GM12874 (cell line): ENCODE data around the gene ZBTB16.

Experiments used
- TF ChIP-seq, protein P1 (sequence below): IDR thresholded peaks from 2 replicates; pipeline ENCODE4 v1.5.1; 2011; ENCODE audit warnings: low read depth, mild to moderate bottlenecking, control low read depth, low read length, moderate library complexity; ENCODE audit not compliant: insufficient read depth

Gene ZBTB16

DNA sequence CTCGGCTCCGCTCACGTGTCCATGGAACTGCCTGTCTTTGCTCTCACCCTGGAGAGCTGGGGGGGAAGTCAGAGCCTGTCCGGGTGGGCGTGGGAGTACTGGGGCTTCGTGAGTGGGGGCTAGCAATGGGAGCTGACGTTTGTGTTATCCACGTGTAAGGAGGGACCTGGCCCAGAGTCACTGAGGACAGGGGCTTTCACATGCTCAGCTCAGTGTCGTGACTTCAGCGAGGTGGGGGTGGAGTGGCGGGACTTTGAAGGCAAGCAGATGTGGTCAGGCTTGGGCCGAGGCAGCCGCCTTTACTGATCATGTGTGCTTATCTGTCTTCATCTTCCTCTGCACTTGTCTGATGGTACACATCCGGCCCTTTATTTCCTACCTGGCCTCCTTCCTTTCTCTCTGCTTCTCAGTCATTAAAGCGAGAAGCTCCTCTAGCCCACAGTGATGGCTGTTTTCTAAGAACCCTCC lies 123.6 kb downstream of the ZBTB16 start:
- TF ChIP-seq, protein P1, sequence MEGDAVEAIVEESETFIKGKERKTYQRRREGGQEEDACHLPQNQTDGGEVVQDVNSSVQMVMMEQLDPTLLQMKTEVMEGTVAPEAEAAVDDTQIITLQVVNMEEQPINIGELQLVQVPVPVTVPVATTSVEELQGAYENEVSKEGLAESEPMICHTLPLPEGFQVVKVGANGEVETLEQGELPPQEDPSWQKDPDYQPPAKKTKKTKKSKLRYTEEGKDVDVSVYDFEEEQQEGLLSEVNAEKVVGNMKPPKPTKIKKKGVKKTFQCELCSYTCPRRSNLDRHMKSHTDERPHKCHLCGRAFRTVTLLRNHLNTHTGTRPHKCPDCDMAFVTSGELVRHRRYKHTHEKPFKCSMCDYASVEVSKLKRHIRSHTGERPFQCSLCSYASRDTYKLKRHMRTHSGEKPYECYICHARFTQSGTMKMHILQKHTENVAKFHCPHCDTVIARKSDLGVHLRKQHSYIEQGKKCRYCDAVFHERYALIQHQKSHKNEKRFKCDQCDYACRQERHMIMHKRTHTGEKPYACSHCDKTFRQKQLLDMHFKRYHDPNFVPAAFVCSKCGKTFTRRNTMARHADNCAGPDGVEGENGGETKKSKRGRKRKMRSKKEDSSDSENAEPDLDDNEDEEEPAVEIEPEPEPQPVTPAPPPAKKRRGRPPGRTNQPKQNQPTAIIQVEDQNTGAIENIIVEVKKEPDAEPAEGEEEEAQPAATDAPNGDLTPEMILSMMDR: no peak

DNA sequence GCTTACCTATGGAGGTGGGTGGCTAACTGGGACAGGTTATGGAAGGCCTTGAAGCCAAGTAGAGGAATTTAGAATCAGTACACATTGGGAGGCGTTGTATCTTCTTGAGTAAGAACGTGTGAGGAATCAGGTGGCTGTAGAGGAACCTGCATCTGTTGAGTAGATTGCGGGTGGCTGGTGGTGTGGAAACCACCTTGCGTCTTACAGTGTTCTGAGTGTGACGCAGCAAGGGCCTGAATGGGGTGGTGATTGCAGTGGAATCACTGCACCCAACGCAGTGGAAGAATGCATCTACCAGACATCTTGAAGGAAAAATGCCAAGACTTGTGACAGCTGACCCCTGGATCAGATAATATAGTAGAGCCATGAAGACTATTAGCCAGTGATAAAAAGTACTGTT lies 125.9 kb downstream of the ZBTB16 start:
- TF ChIP-seq, protein P1: no peak

DNA sequence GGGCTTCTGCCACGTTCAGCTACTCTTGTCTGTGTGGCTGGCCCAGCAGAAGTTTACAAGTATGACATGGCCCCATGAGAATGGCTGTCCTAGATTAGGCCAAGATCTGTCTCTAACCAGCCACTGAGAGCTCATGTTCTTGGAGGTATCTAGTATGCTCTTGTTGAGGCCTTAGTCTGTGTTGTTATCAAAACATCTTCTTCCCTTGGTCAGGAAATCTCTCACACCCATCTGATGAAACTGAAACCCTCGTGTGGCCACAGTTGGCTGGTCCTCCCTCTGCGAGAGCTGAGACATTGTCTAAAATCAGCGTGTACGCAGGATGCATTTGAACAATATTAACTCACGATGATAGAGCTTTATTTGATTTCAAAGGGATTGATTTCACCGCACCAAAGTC lies 127.7 kb downstream of the ZBTB16 start:
- TF ChIP-seq, protein P1: no peak

DNA sequence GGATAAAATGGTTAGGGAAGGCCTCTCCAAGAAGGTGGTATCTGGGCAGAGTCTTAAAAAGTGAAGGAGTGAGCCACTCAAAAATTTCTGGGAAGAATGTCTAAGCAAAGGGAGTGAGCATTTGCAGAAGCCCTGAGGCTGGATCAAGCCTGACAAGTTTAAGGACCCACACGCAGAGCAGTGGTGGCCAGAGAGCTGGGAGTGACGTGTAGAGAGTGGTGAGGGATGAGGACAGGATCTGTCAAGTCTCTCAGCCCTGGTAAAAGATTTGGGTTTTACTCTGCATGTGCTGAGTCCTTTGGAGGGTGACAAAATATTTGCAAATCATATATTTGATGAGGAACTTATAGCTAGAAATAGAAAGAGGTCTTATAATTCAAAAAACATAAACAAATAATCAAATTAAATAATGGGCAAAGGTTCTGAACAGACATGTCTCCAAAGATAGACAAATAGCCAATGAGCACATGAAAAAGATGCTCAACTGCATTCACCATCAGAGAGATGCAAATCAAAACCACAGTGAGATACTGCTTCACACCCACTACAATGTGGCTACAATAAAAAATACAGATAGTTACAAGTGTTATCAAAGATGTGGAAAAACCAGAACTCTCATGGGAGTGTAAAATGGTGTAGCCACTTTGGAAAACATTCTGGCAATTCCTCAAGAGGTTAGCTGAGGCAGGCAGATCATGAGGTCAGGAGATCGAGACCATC lies 129.5 kb downstream of the ZBTB16 start:
- TF ChIP-seq, protein P1: no peak

DNA sequence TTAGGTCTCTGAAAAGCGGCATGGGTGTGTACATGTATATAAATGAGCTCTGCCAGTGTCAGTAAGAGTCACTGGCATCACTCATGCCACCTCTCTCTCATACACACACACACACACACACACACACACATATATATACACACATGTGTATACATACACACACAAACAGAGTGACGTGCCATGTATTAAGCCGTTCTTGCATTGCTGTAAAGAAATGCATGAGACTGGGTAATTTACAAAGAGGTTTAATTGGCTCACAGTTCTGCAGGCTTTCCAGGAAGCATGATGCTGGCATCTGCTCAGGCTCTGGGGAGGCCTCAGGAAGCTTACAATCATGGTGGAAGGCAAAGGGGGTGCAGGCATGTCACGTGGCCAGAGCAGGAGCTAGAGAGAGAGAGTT lies 131.1 kb downstream of the ZBTB16 start:
- TF ChIP-seq, protein P1: no peak

DNA sequence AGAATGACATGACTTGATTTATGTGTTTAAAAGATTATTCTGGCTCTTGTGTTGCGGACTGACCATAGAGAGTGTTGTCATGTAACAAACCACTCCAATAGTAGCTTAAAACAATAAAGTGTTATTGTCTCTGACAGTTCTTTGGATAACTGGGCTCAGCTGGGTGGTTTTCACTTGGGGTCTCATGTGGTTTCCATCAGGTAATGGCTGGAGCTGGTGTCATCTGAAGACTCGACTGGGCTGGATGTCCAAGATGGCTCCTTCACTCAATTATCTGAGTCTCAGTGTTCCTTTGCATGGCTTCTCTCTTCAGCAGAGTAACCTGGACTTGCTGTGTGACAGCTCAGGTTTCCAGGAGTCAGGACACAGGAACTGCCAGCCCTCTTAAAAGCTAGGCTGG lies 132.4 kb downstream of the ZBTB16 start:
- TF ChIP-seq, protein P1: no peak

DNA sequence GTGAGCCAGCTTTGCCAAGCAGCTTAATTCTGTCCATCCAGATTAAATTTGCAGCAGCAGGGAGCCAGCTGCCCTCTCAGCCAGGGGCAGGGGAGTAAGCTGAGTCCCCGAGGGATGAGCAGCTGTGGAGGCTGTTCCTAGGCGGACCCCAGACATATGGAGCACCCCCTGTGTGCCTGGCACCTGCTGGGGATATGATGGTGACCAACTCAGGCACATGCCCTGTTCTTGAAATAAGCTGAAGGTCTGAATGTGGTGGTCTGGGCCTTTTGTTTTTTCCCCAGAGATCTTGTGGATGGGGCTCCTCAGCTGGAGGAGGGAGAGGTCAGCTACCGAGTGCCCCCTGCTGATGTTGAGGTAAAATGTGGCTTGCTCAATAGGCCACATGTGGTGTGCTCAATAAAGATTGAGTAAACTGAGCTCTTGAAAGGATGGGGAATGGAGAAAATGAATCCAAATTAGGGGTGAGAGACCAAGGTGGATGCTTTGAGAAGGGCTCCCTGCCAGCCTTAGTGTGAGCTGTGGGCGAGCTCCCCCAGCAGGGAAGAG lies 133.4 kb downstream of the ZBTB16 start:
- TF ChIP-seq, protein P1: no peak
